ENCODE measurements around the gene L1CAM.

L1CAM gene

DNA sequence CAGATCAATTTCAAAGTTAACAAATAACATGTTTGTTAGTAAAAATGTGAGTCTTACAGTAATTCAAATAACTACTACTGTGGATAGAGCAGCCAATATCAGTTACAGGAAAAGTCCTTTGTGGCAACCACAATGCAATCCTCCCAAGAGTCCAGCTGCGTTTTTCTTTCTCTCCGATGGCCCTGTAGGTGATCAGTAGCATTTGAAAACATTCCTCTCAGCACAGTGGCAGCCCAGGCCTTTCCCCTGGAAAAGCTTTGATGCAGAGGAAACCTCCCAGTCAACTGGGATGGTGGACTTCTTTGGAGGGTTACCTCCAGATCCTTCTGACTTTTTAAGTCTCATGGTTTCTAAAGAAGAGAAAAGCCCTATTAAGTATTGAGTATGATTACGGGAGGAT, 37.6 kb downstream of the L1CAM start:
- H3K4me3 ChIP-seq (ENCODE audit: control insufficient read depth, low read depth, low read length), result no peak overlapping the region
- no peak for DNase-seq (ENCODE audit: low read depth)
- TF ChIP-seq, protein P1, sequence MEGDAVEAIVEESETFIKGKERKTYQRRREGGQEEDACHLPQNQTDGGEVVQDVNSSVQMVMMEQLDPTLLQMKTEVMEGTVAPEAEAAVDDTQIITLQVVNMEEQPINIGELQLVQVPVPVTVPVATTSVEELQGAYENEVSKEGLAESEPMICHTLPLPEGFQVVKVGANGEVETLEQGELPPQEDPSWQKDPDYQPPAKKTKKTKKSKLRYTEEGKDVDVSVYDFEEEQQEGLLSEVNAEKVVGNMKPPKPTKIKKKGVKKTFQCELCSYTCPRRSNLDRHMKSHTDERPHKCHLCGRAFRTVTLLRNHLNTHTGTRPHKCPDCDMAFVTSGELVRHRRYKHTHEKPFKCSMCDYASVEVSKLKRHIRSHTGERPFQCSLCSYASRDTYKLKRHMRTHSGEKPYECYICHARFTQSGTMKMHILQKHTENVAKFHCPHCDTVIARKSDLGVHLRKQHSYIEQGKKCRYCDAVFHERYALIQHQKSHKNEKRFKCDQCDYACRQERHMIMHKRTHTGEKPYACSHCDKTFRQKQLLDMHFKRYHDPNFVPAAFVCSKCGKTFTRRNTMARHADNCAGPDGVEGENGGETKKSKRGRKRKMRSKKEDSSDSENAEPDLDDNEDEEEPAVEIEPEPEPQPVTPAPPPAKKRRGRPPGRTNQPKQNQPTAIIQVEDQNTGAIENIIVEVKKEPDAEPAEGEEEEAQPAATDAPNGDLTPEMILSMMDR (conservative IDR thresholded peaks at IDR 0.05; ENCODE audit: control insufficient read depth, insufficient read depth, low read depth, low read length), result no peak

DNA sequence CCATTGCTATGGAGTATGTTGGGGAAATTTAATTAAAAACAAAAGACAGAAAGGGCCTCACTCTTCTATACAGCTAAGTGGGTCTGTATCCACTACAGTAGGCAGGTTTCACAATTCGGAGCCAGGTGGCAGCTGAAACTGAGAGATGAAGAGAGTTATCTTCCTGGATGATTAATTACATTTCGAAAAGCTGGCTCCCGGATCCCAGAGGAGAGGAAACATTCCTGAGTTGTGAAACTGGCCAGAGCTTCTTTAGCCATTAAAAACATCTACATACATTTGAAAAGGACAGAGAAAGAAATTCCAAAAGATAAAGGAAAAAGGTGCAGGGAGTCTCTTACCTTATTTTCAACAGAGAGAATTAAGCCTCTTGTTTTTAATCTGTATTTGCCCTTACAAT, 40.1 kb downstream of the L1CAM start:
- peak; percentile 6 for DNase-seq (ENCODE audit: low read depth)
- TF ChIP-seq, protein P1 (conservative IDR thresholded peaks at IDR 0.05; ENCODE audit: control insufficient read depth, insufficient read depth, low read depth, low read length), result no peak

DNA sequence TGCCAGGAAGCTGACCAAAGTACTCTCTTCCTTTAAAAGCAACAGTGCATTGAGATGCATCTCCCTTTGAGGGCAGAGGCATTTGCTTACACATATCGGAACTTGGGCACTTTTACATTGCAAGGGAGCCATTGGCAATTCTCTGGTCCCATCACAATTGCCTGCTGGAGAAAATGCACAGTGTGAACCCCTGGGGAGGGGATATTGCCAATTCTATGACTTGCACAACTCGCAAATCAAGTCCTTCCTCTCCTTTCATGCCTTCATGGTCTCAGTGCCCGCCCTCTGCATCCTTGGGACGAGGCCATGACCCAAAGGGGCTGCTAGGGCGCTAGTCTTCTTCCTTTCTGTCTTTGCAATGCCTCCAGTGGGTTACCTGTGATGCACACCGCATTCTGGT, 40.8 kb downstream of the L1CAM start:
- TF ChIP-seq, protein P1 (conservative IDR thresholded peaks at IDR 0.05; ENCODE audit: control insufficient read depth, insufficient read depth, low read depth, low read length), result no peak
- H3K4me3 ChIP-seq (ENCODE audit: control insufficient read depth, low read depth, low read length), result no peak overlapping the region
- no peak for DNase-seq (ENCODE audit: low read depth)

More for the DNA sequence above, 40.1 kb downstream of the L1CAM start:
- H3K4me3 ChIP-seq (ENCODE audit: control insufficient read depth, low read depth, low read length), result no peak overlapping the region

DNA sequence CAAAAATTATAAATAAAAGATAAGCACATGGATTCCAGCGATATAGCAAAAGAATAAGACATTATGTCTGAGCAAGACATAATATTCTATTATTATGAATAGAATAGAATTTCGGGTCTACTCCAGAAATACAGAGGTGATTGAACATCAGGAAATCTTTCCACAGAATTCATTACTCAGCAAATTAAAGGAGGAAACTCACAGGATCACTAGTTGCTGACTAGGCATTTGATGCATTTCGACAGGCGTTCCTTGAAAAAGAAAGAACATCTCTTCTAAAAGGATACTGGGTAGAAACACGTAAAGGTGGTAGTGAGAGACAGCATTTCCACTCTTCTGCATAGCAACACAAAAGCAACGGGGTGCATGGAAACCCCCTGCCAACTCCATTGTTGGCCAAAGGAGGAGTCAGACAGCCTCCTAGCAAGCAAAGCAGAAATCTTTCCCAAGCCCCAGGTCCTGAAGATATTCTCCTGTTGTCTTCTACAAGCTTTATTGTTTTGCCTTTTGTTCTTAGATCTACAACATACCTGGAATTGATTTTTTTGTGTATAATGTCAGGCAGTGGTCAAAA, 41.4 kb downstream of the L1CAM start:
- no peak for DNase-seq (ENCODE audit: low read depth)
- TF ChIP-seq, protein P1 (conservative IDR thresholded peaks at IDR 0.05; ENCODE audit: control insufficient read depth, insufficient read depth, low read depth, low read length), result no peak
- no peak overlapping the region for H3K4me3 ChIP-seq (ENCODE audit: control insufficient read depth, low read depth, low read length)

DNA sequence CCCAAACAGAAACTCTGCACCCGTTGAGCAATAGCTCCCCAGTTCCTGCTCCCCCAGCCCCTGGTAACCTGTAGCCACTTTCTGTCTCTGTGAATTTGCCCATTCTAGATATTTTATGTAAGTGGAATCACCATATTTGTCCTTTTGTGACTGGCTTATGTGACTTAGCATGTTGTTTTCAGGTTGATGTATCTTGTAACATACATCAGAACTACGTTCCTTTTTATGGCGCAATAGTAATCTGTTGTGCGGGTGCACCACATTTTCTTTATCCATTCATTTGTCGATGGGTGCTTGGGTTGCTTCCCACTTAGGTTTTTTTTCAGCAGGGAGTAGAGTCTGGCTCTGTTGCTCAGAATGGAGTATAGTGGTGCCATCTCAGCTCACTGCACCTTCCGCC, 49.1 kb downstream of the L1CAM start:
- TF ChIP-seq, protein P1 (conservative IDR thresholded peaks at IDR 0.05; ENCODE audit: control insufficient read depth, insufficient read depth, low read depth, low read length), result no peak
- DNase-seq (ENCODE audit: low read depth), result no peak
- no peak overlapping the region for H3K4me3 ChIP-seq (ENCODE audit: control insufficient read depth, low read depth, low read length)

DNA sequence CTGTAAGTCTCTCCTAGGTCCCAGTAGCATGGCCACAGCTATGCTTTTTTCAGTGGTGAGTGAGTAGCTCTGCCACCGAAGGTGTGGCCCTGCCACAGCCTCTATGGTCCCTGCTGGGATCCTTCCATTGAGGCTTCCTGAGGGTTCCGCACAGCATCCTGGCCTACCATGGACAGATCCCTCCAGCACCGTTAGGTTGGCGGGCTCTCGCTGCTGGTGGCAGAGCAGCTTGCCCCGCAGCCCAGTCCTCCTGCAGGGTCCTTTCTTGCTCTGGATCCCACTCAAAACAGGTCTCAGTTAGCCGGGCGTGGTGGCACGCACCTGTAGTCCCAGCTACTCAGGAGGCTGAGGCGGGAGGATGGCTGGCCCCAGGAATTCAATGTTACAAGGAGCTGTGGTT, 53.2 kb downstream of the L1CAM start:
- TF ChIP-seq, protein P1 (conservative IDR thresholded peaks at IDR 0.05; ENCODE audit: control insufficient read depth, insufficient read depth, low read depth, low read length), result no peak
- no peak for DNase-seq (ENCODE audit: low read depth)
- H3K4me3 ChIP-seq (ENCODE audit: control insufficient read depth, low read depth, low read length), result no peak overlapping the region
